ENCODE results near the gene VANGL1. TPM values are rescaled to one million over a fixed set of nuclear protein-coding genes. Genes with fewer than 3 reads are reported as not detected.

Gene VANGL1
- total and polyA plus RNA-seq, 3 donors from 2014 or later, result 8.2 to 16.6 (median 8.6) TPM

DNA sequence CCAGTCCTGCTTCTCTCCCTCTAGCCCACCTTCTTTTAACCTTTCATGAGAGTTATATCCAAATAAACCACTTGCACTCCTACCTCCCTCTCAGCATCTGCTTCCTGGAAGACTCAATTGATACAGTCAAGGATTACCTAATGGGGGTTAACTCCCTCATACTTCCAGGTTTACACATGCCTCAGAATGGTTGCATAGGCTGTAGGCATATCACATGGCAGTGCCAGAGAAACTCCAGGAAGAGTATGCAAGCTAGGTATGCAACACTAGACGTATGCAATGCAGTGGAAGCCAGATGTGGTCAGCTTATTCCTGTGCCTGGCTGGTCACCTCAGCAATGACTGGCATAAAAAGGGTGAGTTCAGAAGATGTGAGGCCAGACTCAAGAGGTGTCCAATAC lies 32.7 kb upstream of the VANGL1 start:
- H3K27me3 ChIP-seq, result no peaks in the 10 kb centered on the region
- no peak overlapping the region for H3K27ac ChIP-seq
- no peaks in the 10 kb centered on the region for H3K36me3 ChIP-seq (ENCODE audit: low read depth, missing control alignments)
- intact Hi-C loops (cut with DNase I; ENCODE audit: low total_unique reads), result no loop called here
- TF ChIP-seq CTCF (IDR thresholded peaks at IDR 0.05) (no peak), POLR2A (IDR thresholded peaks at IDR 0.05) (no peak)
- no peak for DNase-seq
- no peaks in the 10 kb centered on the region for H3K4me1 ChIP-seq
- H3K9me3 ChIP-seq, result no peaks in the 10 kb centered on the region
- WGBS, 2 donors, result 83 to 85% methylated on average over 1 of the region's 1 CpG
- H3K4me3 ChIP-seq, result no peak overlapping the region

- TF ChIP-seq POLR2A (IDR thresholded peaks at IDR 0.05) (no peak), CTCF (IDR thresholded peaks at IDR 0.05) (no peak)
- intact Hi-C loops (cut with DNase I; ENCODE audit: low total_unique reads), result no loop called here
- 87 to 94% methylated on average over 4 of the region's 4 CpGs for WGBS, 2 donors
Measured at GRCh38 chr1:115613767-115614166, 28.0 kb upstream of the VANGL1 start.

DNA sequence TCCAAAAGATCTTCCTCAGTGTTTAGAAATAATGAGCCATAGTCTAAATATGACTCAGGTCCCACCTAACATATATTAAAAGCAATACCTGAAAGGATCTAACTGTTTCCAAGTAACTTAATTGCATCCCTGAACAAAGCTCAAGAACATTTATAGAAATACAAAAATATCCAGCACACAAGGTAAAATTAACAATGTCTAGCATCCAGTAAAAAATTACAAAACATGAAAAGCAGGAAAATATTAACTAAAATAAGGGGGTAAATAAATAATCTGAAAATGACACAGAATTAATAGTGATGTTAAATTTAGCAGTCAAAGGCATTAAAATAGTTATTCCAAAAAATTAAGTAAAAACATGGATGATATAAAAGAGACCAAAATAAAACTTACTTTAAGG lies 21.3 kb upstream of the VANGL1 start:
- Histone ChIP-seq H3K9me3 (no peaks in the 10 kb centered on the region), H3K36me3 (ENCODE audit: low read depth, missing control alignments) (no peaks in the 10 kb centered on the region), H3K27me3 (no peaks in the 10 kb centered on the region), H3K4me1 (no peaks in the 10 kb centered on the region), H3K4me3 (no peak overlapping the region), H3K27ac (no peak overlapping the region)
- DNase-seq, result no peak
- no peak for TF ChIP-seq CTCF (IDR thresholded peaks at IDR 0.05)
- TF ChIP-seq POLR2A (IDR thresholded peaks at IDR 0.05), result no peak
- intact Hi-C loops (cut with DNase I; ENCODE audit: low total_unique reads), result no loop called here

More at GRCh38 chr1:115613767-115614166, 28.0 kb upstream of the VANGL1 start:
- H3K4me3 ChIP-seq, result no peak overlapping the region
- no peak for DNase-seq
- no peaks in the 10 kb centered on the region for H3K4me1 ChIP-seq
- no peaks in the 10 kb centered on the region for H3K36me3 ChIP-seq (ENCODE audit: low read depth, missing control alignments)
- no peak overlapping the region for H3K27ac ChIP-seq
- H3K9me3 ChIP-seq, result no peaks in the 10 kb centered on the region
- H3K27me3 ChIP-seq, result no peaks in the 10 kb centered on the region

DNA sequence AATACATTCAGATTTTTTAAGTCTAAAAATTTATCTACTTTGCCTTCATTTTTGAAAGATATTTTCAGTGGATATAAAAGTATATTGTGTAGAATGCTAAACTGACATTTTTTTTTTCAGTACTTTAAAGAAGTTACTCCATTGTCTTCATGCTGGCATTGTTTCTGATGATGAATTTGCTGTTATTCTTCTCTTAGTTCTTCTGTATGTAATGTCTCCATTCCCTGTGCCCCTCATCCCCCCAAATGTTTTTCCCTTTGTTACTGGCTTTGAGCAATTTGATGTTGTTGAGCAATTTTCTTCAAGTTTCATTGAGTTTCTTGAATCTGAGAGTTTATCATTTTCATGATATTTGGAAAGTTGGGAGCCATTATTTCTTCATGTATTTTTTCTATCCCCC lies 20.8 kb upstream of the VANGL1 start:
- intact Hi-C loops (cut with DNase I; ENCODE audit: low total_unique reads), result no loop called here
- no peak for DNase-seq
- Histone ChIP-seq H3K9me3 (no peaks in the 10 kb centered on the region), H3K27me3 (no peaks in the 10 kb centered on the region), H3K27ac (no peak overlapping the region), H3K4me3 (no peak overlapping the region), H3K4me1 (no peaks in the 10 kb centered on the region), H3K36me3 (ENCODE audit: low read depth, missing control alignments) (no peaks in the 10 kb centered on the region)
- TF ChIP-seq POLR2A (IDR thresholded peaks at IDR 0.05) (no peak), CTCF (IDR thresholded peaks at IDR 0.05) (no peak)

- 82% methylated on average over 1 of the region's 1 CpG; no CpG with 5 or more reads in 1 of the 2 donors for WGBS, 2 donors
- H3K27ac ChIP-seq, result no peak overlapping the region
- no peak overlapping the region for H3K4me3 ChIP-seq
- no peaks in the 10 kb centered on the region for H3K36me3 ChIP-seq (ENCODE audit: low read depth, missing control alignments)
- TF ChIP-seq POLR2A (IDR thresholded peaks at IDR 0.05) (no peak), CTCF (IDR thresholded peaks at IDR 0.05) (no peak)
- H3K27me3 ChIP-seq, result no peaks in the 10 kb centered on the region
- intact Hi-C loops (cut with DNase I; ENCODE audit: low total_unique reads), result no loop called here
- no peaks in the 10 kb centered on the region for H3K9me3 ChIP-seq
- DNase-seq, result no peak
- H3K4me1 ChIP-seq, result no peaks in the 10 kb centered on the region
Measured at GRCh38 chr1:115624859-115625258, 16.9 kb upstream of the VANGL1 start.
